Measurements from ENCODE around the gene SORL1-AS1.

Gene SORL1-AS1

DNA sequence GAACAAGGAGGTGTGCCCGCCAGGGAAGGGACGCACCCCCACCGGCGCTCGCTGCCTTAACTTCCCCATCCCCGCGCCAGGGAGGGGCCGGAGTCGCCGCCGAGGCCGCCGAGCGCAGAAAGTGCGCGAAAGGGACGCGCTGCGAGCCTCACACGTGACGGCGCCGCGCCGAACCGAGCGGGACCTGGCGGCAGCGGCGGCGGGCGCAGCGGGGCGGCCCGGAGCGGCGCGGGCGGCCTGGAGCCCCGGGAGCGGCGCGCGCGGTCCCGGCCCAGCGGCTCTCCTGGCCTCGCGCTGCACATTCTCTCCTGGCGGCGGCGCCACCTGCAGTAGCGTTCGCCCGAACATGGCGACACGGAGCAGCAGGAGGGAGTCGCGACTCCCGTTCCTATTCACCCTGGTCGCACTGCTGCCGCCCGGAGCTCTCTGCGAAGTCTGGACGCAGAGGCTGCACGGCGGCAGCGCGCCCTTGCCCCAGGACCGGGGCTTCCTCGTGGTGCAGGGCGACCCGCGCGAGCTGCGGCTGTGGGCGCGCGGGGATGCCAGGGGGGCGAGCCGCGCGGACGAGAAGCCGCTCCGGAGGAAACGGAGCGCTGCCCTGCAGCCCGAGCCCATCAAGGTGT is 670 bp downstream of the SORL1-AS1 start, which contains the start of gene SORL1:
TSS of gene SORL1 (plus strand) at position 329 of the 623 bp plus-strand sequence. CDS start at position 347, 18 bp downstream.
- peak; percentile 56 for DNase-seq (ENCODE audit: low read depth, low spot score)

DNA sequence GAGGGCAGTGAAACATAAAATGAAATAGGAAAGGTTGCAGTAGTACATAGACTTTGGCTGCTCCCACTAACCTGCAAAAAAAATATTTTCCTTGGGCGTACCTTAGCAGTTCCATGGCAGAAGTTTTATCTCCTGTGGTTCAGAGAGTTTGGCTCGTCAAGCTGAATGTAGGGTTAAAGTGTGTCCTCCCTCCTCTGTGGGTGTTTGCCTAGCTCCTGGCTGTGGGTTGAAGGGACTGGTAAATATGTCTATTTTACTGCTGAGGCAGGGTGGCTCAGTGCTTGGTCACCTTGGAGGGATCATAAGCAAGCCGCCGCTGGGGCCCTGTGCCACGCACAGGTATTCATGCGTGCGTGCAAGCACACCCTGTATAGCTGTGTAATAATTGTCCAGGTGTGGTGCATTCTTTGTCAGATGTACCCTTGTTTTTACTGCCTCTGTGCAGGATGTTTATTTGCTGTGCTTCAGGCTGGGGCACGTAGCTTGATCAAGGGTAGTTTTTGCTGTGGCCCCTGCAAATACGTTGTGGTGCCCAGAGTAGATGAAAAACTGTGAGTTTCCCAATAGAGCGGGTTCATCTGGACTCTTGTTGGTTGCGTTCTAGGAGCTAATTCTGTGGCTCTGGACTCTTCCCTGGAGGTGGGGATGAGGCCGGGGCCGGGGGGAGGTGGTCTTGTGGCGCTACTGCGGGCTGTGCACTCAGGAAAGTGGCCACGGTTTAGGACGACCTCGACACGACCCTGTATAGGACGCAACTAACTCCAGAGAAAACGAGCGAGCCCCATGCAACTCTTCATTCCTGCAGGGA is 1.4 kb downstream of the SORL1-AS1 start:
- no peak for DNase-seq (ENCODE audit: low read depth, low spot score)

DNA sequence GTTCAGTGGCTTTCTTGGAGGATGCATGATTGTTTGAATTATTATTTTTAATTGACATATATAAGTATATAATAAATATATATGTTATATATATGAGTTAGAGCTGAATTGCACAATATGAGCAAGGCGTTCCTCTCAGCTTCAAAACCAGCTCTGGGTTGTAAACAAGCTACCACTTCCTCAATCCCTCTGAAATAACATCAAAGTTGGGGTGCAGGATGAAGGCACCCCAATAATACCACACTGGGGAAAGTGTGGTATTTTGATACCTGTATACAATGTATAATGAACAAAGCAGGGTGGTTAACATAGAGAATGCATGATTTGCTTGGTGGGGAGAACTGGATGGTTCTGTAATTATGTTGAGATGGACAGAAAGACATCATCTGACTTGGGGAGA is 2.4 kb downstream of the SORL1-AS1 start:
- DNase-seq (ENCODE audit: low read depth, low spot score) = no peak

DNA sequence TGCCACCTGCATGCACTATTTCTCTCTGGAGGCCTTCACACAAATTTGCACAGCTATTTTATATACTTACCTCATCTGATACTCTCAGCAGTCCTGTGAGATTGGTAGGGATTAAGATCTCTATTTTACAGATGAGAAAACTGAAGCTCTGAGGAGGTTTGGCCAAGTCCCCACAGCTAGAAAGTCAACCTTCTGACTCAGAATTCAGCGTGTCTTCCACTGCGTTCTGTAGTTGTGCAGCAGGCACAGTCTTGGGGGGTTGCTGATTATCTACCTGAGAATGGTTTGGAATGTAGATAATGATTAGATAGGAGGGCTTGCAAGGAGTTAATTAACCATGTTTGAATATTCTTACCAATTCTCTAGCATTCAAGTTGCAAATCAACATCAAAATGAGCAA is 3.1 kb downstream of the SORL1-AS1 start:
- no peak for DNase-seq (ENCODE audit: low read depth, low spot score)

DNA sequence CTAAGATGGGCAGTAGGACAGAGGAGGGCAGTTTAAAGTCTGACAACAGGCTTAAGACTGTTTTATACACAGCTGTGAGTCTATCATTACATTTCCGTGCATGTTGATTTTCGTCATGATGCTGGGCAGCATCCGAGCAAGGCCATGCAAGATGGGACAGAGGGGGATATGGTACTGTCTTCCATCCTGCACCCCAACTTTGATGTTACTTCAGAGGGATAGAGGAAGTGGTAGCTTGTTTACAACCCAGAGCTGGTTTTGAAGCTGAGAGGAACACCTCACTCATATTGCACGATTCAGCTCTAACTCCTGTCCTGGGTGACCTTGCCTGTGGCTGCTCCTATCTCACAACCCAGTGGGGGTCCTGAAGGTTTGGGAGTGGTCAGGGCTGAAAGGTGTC is 3.6 kb downstream of the SORL1-AS1 start:
- DNase-seq (ENCODE audit: low read depth, low spot score) = no peak

DNA sequence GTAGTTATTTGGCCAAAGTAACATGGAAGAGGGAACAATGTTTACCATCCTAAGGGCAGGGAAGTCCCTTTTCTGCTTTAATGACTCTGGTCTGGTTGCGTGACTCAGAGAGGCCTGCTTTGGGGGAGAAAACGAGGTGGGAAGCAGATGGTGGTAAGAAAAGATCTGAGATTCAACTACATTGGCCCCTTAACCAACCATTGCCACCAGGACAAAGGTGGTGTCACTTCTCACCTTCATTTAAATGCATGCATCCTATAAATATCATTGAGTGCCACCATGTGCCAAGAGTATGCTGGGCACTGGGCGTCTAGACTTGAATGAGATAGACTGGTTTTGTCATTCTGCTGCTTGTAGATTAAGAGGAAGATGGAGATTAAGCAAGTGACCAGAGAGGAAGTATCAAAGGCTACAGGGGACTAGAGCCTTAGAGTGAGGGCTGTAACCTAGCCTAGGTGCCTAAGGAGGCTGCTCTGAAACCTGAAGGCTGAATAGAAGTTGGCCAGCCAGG is 4.3 kb downstream of the SORL1-AS1 start:
- DNase-seq (ENCODE audit: low read depth, low spot score) = no peak

DNA sequence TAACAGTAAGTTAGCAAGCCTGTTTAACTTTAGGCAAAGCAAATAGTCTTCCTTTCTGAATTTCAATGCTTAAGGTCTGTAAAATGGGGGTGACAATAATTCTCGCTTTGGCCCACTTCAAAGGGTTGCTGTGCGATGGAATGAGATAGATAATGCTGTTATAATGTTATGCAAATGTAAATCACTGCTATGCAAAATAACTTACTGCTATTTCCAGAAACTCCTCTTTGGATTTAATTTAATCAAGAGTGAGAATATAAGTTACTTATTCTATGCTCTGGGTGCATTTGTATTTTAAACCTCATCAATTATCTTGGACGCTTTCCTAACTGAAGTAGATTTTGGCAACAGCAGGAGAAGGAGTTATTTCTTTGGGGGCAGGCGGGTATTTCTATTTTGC is 4.8 kb downstream of the SORL1-AS1 start:
- DNase-seq (ENCODE audit: low read depth, low spot score) = no peak

DNA sequence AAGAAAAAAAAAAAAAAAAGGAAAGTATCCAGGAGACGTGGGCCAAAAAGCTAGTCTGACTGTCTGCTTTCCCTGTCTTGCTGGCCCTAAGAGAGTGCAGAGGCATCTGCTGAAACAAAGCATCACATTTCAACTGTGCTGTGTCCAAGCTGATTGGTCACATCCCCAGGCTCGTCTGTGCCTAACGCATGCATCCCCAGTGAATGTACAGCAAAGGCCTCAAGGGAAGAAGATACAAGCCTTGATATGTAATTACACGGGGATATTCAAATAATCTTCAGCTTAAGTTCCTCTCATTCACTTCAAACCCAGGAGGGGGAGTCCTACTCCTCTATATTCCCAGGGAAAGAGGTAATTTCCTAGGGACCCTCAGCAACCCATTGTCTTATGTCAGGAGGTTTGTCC is 6.0 kb downstream of the SORL1-AS1 start:
- DNase-seq (ENCODE audit: low read depth, low spot score) = no peak

DNA sequence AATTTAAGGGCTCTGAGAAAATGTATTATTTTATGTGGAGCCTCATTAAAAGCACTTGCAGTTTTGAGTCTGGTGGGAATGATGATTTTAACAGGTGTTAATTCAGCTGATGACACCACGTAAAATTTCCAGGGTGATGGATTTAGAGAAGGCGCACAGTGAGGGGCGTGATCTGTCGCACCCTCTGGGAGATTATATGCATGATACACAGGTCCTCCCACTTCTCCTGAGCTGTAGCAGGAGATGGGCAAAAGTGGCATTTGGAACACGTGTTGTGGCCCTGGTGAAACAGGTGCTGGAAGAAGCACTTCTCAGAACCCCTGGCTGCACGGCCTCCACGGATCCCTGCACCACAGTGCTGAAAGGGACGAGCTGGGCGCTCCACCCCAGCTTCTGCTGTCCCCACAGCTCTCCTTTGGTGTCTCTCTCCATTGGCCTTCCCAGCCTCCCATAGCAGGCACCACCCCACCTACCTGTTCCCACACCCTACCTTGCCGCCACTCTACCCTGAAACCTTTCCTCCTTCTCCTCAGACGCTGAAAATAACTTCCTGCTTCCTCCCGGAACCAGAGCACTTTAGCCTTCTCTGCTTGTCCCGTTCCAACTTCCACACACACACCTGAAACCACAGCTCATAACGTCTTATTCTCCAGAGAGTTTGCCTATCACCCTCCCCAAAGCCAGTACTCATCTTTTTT is 7.5 kb downstream of the SORL1-AS1 start:
- no peak for DNase-seq (ENCODE audit: low read depth, low spot score)

DNA sequence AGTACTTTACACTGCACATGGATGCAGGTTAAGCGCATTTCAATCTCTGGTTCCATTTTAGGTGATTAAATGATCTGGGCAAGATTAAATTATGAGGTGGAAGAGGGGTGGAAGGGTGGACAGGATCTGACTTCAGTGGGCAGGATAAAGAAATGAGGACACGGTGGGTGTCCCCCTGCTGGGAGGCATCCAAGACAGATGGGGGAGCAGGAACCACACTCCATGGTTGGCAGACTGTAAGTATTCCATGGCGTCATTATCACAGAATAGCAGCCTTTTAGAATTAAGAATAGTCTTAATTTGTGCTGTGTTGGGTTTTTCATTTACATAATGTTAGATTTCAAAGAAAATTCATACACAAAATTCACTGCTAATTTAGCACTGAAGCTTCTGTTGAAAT is 8.2 kb downstream of the SORL1-AS1 start:
- no peak for DNase-seq (ENCODE audit: low read depth, low spot score)

DNA sequence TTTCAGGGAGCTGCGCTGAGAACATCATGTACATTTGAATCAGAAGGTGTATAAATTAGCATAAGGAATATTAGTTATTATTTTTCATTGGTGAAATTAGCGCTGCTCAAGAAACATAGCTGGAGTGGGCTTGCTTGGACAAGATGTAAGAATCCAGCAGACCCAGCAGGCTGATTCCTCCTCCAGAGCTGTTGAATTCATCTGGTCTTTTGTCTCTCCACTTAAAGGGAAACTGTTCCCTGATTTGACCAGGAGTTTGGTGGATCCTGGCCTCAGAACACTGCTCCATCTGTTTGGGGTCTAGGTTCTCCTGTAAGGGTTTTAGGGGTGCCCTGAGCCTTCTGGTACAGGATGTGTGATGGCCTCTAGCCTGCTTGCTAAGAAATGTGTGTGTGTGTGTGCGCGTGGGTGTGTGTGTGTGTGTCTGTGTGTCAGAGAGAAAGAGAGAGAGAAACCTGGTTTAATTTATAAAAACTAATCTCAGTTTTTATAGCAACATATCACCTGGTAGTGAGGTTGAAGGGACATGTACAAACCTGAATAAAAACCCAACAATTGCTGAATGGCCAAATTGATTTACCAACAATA is 9.0 kb downstream of the SORL1-AS1 start:
- DNase-seq (ENCODE audit: low read depth, low spot score) = no peak

DNA sequence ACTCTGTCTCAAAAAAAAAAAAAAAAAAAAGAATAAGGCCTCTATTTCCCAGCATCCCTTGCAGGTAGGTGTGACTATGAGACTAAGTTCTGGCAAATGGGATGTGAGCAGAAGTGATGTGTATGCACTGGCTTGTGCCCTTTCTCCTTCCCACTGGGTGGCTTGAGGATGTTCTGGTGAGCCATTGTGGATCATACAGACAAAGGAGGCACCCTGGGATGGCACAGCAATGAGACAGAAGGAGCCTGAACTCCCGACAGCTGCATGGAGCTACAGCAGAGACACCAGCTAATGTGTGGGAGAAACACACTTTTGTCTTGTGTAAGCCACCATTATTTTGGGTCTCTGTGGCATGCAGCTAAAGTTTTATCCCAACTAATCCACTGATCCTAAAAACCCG is 11.2 kb downstream of the SORL1-AS1 start:
- DNase-seq (ENCODE audit: low read depth, low spot score) = no peak

DNA sequence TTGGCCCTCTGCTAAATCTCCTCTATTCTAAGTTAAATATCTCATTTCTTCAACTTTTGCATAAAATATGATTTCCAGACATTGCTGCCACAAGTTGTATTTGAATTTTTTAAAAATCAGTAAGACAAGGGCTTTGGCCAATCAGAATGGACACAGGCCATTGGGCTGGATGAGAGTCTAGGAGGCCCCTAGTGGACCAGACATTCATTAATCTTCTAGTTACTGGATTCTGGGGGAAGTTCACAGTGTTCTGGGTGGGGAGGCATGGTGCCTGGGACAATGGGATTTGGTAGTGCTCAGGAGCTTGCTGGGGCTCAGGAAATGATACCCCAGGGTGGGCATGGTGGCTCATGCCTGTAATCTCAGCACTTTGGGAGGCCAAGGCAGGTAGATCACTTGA is 13.0 kb downstream of the SORL1-AS1 start:
- no peak for DNase-seq (ENCODE audit: low read depth, low spot score)

DNA sequence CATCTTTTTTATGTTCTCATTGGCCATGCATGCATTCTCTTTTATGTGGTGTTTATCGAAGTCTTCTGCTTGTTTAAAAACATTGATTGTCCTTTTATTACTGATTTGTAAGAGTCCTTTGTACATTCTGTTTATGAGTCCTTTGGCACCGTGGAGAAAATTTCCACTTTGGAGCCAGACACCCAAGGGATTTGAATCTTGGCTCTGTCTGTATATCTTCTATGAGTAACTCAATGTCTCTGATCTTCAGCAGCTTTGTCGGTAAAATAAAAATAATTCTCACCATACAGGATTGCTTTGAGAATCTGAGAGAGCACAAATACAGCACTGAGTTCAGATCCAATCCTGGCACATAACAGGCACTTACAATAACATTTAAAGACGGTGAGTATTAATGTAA is 13.4 kb downstream of the SORL1-AS1 start:
- no peak for DNase-seq (ENCODE audit: low read depth, low spot score)

DNA sequence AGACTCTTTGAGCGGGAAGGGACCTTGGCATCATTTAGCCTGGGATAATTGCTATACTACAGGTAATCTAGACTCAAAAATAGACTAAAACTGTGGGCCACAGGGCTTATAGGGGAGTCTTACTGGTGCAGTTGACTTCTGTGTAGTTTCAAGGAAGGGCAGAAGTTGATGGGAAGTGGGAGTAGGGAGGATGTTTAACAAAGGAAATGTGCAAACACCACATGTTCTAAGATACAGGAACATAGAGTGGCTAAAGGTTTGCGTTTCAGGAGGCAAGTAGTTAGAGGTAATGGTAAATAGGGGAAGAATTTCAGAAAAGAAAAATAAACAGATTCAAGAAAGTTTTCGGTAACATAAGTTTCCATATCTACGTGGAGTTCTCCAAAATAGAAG is 15.1 kb downstream of the SORL1-AS1 start:
- no peak for DNase-seq (ENCODE audit: low read depth, low spot score)

DNA sequence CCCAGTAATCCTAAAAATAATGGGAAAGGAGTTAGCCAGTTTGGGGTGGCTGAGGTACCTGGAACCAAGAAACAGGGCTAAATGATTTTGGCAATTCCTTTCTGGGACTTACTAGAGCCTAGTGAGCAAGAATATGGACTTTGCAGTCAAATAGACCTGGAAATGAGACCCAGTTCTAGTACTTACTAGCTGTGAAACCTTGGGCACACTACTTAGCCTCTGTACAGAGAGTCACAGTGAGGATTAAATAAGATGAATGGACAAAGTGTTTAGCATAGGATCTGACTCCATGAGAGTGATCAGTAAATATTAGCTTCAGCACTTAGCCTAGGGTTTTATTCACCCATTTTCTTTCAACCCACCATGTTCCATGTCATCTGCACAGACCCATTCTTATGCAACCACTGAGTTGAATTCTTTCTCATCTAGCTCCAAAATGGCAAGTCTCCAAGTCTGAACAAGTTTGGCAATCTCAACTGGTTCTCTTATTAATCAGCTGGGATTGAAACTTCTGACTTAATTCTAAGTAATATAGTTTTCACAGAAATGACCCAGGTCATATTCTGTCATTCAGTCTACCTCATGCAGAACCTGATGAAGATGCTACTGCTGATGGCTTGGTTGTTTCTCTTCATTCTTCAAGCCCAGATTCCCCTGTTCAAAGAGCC is 15.6 kb downstream of the SORL1-AS1 start:
- no peak for DNase-seq (ENCODE audit: low read depth, low spot score)

DNA sequence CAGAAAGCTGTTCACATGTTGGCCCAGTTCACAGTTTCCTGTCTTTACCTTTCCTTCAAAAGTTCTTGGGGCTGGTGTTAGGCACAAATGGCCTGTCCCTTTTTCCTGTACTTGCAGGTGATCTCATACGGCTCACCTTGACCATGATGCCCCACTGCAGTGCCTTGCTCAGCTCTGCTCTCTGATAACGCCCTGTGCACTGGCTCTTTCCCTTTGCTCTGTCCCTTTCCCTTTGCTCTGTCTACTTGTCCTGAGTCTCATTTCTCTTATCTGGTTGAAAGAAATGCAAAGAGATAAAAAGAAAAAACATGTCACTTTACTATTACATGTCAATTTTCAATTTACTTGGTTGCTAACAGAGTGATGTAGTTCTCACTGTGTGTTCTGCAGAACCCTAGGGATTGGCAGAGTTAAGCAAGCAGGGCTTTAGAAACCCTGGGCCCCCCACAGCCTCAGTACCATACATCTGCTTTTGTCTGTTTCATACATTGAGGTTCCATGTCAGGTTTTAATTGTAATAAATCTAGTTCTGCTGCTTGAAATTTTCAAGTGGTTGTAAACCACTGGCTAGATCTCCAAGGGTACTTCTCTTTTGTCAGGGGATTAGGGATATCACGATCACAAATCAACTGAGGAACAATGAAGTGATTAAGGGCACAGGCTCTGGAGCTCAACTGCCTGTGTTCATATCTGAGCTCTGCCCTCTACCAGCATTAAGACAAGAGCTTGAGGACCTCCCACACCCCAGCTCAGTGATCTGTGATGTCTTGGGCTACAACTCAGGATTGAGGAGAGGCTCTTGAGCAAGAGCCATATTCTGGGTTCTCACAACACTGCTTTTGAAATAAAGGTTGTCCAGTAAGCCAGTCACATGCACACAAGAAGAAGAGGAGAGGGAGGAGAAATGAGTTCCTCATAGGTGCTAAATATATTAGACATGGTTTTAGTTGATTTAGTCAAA is 16.9 kb downstream of the SORL1-AS1 start:
- no peak for DNase-seq (ENCODE audit: low read depth, low spot score)

DNA sequence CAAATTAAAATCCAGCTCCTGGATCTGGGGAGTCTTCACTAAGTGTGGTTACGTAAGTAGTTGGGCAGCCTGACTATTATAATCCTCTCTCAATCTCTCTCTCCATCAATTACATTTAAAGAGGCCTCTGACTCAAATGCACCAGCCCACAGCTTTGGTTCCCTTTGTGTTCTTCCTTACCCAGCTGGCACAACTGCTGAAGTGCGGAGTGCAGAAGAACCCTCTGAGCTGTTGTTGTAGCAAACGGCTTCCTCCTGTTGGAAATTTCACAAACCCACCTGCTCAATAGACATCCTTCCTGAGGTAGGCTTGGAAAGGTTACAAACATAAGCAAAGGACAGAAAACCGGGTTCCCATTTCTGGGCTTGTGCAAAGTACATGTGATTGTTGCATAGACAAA is 17.6 kb downstream of the SORL1-AS1 start:
- no peak for DNase-seq (ENCODE audit: low read depth, low spot score)

DNA sequence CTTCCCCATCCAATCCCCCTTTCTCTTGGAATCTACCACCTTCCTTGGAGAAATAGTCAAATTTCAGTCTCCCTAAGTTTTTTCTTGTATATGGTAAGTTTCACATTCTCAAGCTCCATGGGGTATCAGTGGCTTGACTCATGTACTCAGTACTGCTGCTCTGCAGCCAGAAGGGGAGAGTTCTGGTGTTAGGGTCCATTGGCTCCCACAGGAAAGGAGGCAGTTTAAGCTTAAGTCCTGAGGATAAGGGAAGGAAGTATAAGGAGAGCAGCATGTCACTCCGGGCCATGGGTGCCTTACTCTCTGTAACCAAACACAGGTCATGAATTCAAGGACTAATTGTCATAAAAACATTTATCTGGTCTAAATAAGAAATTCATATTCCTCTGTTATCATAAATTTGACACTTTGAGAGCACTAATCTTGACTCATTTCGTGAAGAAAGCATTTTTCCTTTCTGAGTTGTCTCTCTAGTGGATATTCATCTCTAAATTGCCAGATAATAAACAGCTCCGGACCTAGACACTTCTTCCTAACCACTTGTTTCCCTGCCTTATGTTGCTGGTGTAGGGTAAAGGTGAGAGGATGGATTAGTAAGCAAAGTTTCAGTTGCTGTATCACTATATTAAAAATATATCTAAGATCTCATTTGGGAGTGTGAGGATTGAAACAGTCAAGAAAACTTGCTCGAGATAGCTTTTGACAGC is 20.8 kb downstream of the SORL1-AS1 start:
- DNase-seq (ENCODE audit: low read depth, low spot score) = no peak

DNA sequence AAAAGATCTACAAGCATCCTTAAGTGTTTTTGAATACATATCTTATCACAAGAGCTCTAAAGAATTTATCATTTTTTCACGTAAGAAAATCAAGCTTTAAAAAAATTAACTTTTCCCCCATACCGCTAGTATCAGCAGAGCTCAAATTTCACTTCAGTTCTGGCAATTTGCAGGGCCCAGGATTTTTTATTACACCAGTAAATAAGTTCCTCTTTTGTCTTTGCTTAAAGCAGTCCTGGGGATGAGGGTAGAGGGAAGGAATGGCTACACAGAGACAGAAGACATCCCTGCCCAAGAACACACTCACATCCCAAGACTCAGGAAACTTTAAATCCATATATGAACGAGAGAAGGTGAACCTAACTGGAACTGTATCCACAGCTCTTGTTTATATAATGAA is 23.2 kb downstream of the SORL1-AS1 start:
- no peak for DNase-seq (ENCODE audit: low read depth, low spot score)
